Esophagus muscularis mucosa (tissue), 4 donors: ENCODE results near the gene TGIF2. TPM values are rescaled to one million over a fixed set of nuclear protein-coding genes. Genes with fewer than 3 reads are reported as not detected.

ENCODE experiments used
- DNase-seq: peaks from one replicate; pipeline ENCODE4 v3.0.0-alpha.2; 2017; ENCODE audit errors: extremely low spot score
- H3K27ac ChIP-seq, 4 donors: fragments of 200-600 bp; sonication (generic); replicated peaks in 1 of 4; 1 replicate in 3 of 4; 2 replicates in 1 of 4; pipeline ENCODE4 v1.5.1; 2016 to 2019; ENCODE audit warnings: mild to moderate bottlenecking in 1 of 4
- H3K27me3 ChIP-seq, 4 donors: fragments of 200-600 bp; sonication (generic); one replicate each; pipeline versions ENCODE4 v1.5.1 to v1.6.0; 2016 to 2019
- H3K36me3 ChIP-seq, 4 donors: fragments of 200-600 bp; sonication (generic); one replicate each; pipeline ENCODE4 v1.5.1; 2016 to 2019
- H3K4me1 ChIP-seq, 4 donors: fragments of 200-600 bp; sonication (generic); one replicate each; pipeline ENCODE4 v1.5.1; 2016 to 2019
- H3K4me3 ChIP-seq, 4 donors: fragments of 200-600 bp; sonication (generic); 1 replicate in 2 of 4; 2 replicates in 2 of 4; pipeline ENCODE4 v1.5.1; 2016 to 2019; ENCODE audit warnings: mild to moderate bottlenecking in 4 of 4, moderate library complexity in 1 of 4
- H3K9me3 ChIP-seq, 4 donors: fragments of 200-600 bp; sonication (generic); 1 replicate in 3 of 4; 2 replicates in 1 of 4; pipeline ENCODE4 v1.5.1; 2016 to 2019
- EP300 ChIP-seq: sonication (generic); formaldehyde crosslinking; IDR thresholded peaks from one replicate; pipeline ENCODE4 v1.6.1; 2017; ENCODE audit warnings: antibody characterized with exemption
- POLR2A ChIP-seq: fragments of 450-650 bp; IDR thresholded peaks from one replicate; pipeline ENCODE4 v1.6.1; 2017; ENCODE audit warnings: antibody characterized with exemption, moderate library complexity, mild to moderate bottlenecking, low read depth
- POLR2AphosphoS5 ChIP-seq, 2 donors: sonication (generic); formaldehyde crosslinking; IDR thresholded peaks; one replicate each; pipeline ENCODE4 v1.6.1; 2017; ENCODE audit warnings: antibody characterized with exemption in 2 of 2
- WGBS: methylation state at CpG from one replicate; pipeline ENCODE4 v1.1.5; 2018; 5-methylcytosine and 5-hydroxymethylcytosine counted together
- intact Hi-C: fragments of 100-400 bp; cut with DNase I; formaldehyde crosslinking; loops from one replicate; pipeline ENCODE4 v1.15.1; 2023
- total RNA-seq, 4 donors: library from RNA; depleted of rRNA; stranded (reverse); fragments of >200 nt; gene quantifications; one replicate each; pipeline versions ENCODE4 v1.1.0 to v1.2.1, GENCODE V29; 2016
- TF ChIP-seq, protein P1 (sequence below), 3 experiments: fragments of 200-600 bp in 2 of 3; fragments of 450-650 bp in 1 of 3; sonication (generic) in 2 of 3; IDR thresholded peaks; one replicate each; pipeline ENCODE4 v1.5.1; 2017 to 2019; ENCODE audit warnings: antibody characterized with exemption in 3 of 3, mild to moderate bottlenecking in 2 of 3, moderate library complexity in 1 of 3

TGIF2 gene
- total RNA-seq, 4 donors from 2014 or later = 5.8 to 18.5 (median 10.6) TPM

DNA sequence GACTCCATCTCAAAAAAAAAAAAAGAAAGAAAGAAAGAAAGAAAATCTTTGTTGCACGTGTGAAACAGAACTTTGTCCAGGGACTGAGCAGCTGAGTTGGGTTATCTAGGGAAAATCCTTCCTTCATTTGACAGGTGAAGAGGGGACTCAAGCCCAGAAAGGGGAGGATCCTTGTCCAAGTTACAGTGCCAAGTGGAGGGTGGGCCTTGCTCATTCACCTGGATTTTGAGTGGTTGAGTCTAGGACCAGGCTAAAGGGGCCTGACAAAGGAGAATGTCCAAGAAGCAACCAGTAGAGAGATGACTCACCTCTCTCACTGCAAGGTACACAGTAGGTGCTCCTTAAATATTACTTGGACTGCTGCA lies 2.7 kb downstream of the TGIF2 start:
- Histone ChIP-seq H3K4me3 (no peak overlapping the region), H3K36me3 (peaks cover 12 to 27% (median 25%) of the 10 kb centered on the region in 4 donors), H3K4me1 (peaks cover 15 to 49% (median 43%) of the 10 kb centered on the region in 4 donors), H3K27me3 (no peaks in the 10 kb centered on the region), H3K27ac (peak overlapping the region; percentile 90 to 95 (median 95)), H3K9me3 (no peaks in the 10 kb centered on the region)
- intact Hi-C loops = no loop called here
- 37% methylated on average over 1 of the region's 1 CpG for WGBS
- TF ChIP-seq POLR2A (no peak), EP300 (no peak), POLR2AphosphoS5 (IDR thresholded peaks at IDR 0.05) (no peak)
- TF ChIP-seq, protein P1, sequence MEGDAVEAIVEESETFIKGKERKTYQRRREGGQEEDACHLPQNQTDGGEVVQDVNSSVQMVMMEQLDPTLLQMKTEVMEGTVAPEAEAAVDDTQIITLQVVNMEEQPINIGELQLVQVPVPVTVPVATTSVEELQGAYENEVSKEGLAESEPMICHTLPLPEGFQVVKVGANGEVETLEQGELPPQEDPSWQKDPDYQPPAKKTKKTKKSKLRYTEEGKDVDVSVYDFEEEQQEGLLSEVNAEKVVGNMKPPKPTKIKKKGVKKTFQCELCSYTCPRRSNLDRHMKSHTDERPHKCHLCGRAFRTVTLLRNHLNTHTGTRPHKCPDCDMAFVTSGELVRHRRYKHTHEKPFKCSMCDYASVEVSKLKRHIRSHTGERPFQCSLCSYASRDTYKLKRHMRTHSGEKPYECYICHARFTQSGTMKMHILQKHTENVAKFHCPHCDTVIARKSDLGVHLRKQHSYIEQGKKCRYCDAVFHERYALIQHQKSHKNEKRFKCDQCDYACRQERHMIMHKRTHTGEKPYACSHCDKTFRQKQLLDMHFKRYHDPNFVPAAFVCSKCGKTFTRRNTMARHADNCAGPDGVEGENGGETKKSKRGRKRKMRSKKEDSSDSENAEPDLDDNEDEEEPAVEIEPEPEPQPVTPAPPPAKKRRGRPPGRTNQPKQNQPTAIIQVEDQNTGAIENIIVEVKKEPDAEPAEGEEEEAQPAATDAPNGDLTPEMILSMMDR (IDR thresholded peaks at IDR 0.05) = no peak
- DNase-seq = no peak

DNA sequence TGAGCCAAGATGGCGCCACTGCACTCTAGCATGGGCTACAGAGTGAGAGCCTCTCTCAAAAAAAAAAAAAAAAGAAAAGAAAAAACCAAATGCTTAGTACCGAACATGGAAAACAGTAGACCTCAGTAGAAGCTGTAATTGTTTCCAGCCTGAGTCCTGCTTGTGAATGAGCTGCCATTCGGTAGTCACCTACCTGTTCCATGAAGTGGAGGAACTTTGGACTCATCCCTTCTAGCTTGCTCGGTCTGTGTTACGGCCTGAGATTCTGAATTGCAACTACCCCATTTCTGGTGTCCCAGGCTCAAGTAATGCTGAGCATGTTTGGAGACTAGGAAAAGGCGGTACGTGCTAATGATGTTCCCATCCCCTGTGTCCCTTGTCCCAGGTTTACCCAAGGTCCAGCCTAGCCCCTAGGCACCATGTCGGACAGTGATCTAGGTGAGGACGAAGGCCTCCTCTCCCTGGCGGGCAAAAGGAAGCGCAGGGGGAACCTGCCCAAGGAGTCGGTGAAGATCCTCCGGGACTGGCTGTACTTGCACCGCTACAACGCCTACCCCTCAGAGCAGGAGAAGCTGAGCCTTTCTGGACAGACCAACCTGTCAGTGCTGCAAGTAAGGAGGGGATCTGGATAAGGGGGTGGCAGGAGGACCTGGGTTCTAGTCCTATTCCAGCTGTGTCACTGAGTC lies 5.1 kb downstream of the TGIF2 start:
- Histone ChIP-seq H3K36me3 (peaks cover 12 to 49% (median 43%) of the 10 kb centered on the region in 4 donors), H3K9me3 (no peaks in the 10 kb centered on the region), H3K4me1 (peaks cover 15 to 33% (median 28%) of the 10 kb centered on the region in 4 donors), H3K27ac (no peak overlapping the region), H3K4me3 (no peak overlapping the region), H3K27me3 (no peaks in the 10 kb centered on the region)
- no peak for DNase-seq
- 97% methylated on average over 14 of the region's 15 CpGs for WGBS
- intact Hi-C loops = no loop called here
- TF ChIP-seq POLR2AphosphoS5 (IDR thresholded peaks at IDR 0.05) (no peak), EP300 (no peak), POLR2A (no peak)
- TF ChIP-seq, protein P1 (IDR thresholded peaks at IDR 0.05) = no peak

DNA sequence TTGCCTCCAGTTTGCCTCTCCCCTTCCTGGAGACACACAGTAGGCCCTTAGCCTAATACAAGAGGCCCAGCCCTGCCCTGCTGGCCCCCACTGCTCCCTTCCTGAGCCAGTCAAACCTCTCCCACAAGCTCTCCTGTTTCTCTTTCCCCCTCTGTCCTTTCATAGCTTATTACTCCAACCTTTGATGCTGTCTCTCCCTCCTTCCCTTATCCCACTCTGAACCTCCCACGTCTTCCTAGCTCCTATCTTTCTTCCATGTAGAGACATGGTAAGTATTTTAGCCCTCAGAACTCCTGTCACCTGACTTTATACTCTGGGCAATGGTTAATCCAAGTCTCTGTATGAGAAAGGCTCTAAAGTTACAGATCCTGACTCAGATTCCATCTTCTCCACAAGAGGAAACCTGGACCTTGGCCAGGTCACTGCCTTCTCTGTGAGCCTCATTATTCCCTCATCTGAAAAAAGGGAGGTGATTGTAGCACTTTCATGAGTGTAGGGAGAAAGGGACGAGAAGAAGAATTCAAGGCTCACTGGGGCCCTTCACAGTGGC lies 6.7 kb downstream of the TGIF2 start:
- Histone ChIP-seq H3K4me1 (peaks cover 11 to 21% (median 15%) of the 10 kb centered on the region in 4 donors), H3K27ac (no peak overlapping the region), H3K27me3 (no peaks in the 10 kb centered on the region), H3K9me3 (no peaks in the 10 kb centered on the region), H3K36me3 (peaks cover 12 to 62% (median 45%) of the 10 kb centered on the region in 4 donors), H3K4me3 (no peak overlapping the region)
- DNase-seq = no peak
- intact Hi-C loops = no loop called here
- TF ChIP-seq EP300 (no peak), POLR2AphosphoS5 (IDR thresholded peaks at IDR 0.05) (no peak), POLR2A (no peak)
- TF ChIP-seq, protein P1 (IDR thresholded peaks at IDR 0.05) = no peak
- 55% methylated on average over 2 of the region's 2 CpGs for WGBS

DNA sequence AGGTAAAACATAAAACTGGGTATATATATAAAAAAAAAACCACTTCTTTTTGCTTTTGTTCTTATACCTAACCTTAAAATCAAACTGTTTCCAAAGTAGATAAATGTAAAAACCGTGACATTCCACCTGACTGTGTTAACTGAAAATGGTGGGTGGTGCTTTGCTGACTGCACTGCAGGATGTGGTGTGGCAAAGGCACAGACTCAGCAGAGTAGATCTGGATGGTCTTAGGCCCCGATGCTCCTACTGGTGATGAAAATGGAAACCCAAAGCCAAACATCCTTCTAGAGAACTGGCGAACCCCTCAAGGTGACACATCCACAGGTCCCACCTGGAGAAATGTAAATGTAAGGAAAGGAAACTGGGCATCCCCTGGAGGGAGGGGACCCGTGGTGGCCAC lies 8.9 kb downstream of the TGIF2 start:
- DNase-seq = no peak
- WGBS = 91% methylated on average over 4 of the region's 4 CpGs
- Histone ChIP-seq H3K27me3 (no peaks in the 10 kb centered on the region), H3K4me3 (no peak overlapping the region), H3K4me1 (peaks cover 0 to 6% (median 0%) of the 10 kb centered on the region in 4 donors), H3K9me3 (no peaks in the 10 kb centered on the region), H3K27ac (no peak overlapping the region), H3K36me3 (peaks cover 12 to 65% (median 49%) of the 10 kb centered on the region in 4 donors)
- no peak for TF ChIP-seq POLR2A
- TF ChIP-seq, protein P1 (IDR thresholded peaks at IDR 0.05) = no peak
- no peak for TF ChIP-seq EP300
- no peak for TF ChIP-seq POLR2AphosphoS5 (IDR thresholded peaks at IDR 0.05)
- intact Hi-C loops = no loop called here
